Measurements from ENCODE around the gene CREB3L2. TPM values are rescaled to one million over a fixed set of nuclear protein-coding genes. Genes with fewer than 3 reads are reported as not detected.

CREB3L2 gene
- polyA plus RNA-seq, 1 experiment, result 57.8 TPM

DNA sequence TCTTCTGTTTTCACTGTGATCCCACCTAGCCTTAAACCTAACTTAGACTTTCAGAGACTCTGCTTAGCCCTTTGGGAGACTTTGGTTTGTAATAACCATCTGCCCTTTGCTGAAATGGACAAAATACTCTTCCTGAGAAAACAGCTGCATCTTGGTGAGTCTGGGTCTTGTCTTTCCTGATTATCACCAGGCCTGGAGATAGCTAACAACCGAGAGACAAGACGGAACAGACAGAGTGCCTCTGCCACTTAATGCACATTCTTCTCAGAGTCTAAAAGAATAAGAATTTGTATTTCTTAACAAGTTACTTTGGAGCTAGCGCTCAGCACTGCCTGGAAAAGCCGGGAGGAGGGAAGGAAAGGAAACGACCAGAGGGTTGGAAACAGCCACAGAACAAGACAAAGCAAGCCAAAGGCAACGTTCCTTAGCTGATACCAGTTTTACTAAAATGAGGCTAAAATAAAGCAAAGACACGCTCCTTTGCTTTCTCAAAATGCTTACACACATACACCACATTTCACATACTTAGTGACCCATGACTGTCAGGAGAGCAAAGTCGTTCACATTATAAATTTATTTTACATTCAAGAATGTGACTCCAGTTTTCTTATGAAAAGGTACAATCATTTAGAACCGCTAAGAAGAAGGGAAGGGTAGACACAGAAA, 84.8 kb downstream of the CREB3L2 start:
- ChIA-PET CTCF (interaction anchor here (0.7 to 3.2 kb wide), 2 partner anchors 29 to 86 kb away, joined by 4 to 18 read pairs; partner anchors contain the start of gene CREB3L2), POLR2A (no interaction called here)
- Histone ChIP-seq H3K9me3 (ENCODE audit: control insufficient read depth, insufficient read depth, low read length) (no peaks in the 10 kb centered on the region), H3K4me3 (ENCODE audit: low read depth, low read length) (no peak overlapping the region), H3K27me3 (ENCODE audit: control insufficient read depth, insufficient read depth, low read length) (no peaks in the 10 kb centered on the region), H3K27ac (ENCODE audit: low read depth, low read length) (no peak overlapping the region)
- TF ChIP-seq, protein P1, sequence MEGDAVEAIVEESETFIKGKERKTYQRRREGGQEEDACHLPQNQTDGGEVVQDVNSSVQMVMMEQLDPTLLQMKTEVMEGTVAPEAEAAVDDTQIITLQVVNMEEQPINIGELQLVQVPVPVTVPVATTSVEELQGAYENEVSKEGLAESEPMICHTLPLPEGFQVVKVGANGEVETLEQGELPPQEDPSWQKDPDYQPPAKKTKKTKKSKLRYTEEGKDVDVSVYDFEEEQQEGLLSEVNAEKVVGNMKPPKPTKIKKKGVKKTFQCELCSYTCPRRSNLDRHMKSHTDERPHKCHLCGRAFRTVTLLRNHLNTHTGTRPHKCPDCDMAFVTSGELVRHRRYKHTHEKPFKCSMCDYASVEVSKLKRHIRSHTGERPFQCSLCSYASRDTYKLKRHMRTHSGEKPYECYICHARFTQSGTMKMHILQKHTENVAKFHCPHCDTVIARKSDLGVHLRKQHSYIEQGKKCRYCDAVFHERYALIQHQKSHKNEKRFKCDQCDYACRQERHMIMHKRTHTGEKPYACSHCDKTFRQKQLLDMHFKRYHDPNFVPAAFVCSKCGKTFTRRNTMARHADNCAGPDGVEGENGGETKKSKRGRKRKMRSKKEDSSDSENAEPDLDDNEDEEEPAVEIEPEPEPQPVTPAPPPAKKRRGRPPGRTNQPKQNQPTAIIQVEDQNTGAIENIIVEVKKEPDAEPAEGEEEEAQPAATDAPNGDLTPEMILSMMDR (IDR thresholded peaks at IDR 0.05; ENCODE audit: low read depth, low read length), result no peak
- DNase-seq (ENCODE audit: low read depth, low spot score), result no peak

DNA sequence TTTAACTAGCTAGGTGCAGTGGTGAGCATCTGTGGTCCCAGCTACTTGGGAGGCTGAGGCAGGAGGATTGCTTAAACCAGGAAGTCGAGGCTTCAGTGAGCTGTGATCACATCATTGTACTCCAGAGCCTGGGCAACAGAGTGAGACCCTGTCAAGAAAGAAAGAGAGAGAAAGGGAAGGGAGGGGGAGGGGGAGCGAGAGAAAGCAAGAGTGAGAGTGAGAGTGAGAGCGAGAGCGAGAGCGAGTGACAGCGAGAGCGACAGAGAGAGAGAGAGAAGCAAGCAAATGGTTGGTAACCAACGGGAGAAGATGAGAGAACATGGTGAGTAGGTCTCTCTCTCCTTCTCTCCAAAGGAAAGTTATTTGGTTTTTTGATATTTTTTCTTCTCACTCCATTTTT, 85.3 kb downstream of the CREB3L2 start:
- H3K27me3 ChIP-seq (ENCODE audit: control insufficient read depth, insufficient read depth, low read length), result no peaks in the 10 kb centered on the region
- H3K4me3 ChIP-seq (ENCODE audit: low read depth, low read length), result no peak overlapping the region
- no peak for DNase-seq (ENCODE audit: low read depth, low spot score)
- CTCF ChIA-PET, result interaction anchor here (0.7 to 3.2 kb wide), 2 partner anchors 30 to 86 kb away, joined by 4 to 18 read pairs; partner anchors contain the start of gene CREB3L2
- no peak overlapping the region for H3K27ac ChIP-seq (ENCODE audit: low read depth, low read length)
- H3K9me3 ChIP-seq (ENCODE audit: control insufficient read depth, insufficient read depth, low read length), result no peaks in the 10 kb centered on the region
- POLR2A ChIA-PET, result no interaction called here
- TF ChIP-seq, protein P1 (IDR thresholded peaks at IDR 0.05; ENCODE audit: low read depth, low read length), result no peak

DNA sequence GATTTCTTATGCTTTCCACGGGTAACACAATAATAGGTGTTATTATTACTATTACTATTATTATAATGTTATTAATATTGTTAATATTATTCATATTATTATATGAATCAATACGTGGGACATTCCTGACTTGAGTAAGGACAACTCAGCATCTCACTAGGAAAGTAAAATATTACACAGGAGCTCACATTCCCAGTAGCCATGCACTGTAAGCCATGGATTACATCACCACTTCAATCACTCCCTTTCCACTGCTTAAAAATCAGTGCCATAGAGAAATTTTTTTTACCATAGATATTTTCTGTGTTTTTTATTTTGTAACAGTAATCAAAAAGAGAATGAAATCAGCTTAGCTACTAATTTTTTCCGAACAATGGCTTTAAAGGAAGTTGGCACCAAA, 86.6 kb downstream of the CREB3L2 start:
- Histone ChIP-seq H3K4me3 (ENCODE audit: low read depth, low read length) (no peak overlapping the region), H3K27ac (ENCODE audit: low read depth, low read length) (no peak overlapping the region), H3K9me3 (ENCODE audit: control insufficient read depth, insufficient read depth, low read length) (no peaks in the 10 kb centered on the region), H3K27me3 (ENCODE audit: control insufficient read depth, insufficient read depth, low read length) (no peaks in the 10 kb centered on the region)
- DNase-seq (ENCODE audit: low read depth, low spot score), result no peak
- CTCF ChIA-PET, result interaction anchor here (0.6 to 3.2 kb wide), 7 partner anchors 11 to 254 kb away, joined by 3 to 18 read pairs (median 4); partner anchors contain the start of gene CREB3L2
- TF ChIP-seq, protein P1 (IDR thresholded peaks at IDR 0.05; ENCODE audit: low read depth, low read length), result no peak
- POLR2A ChIA-PET, result no interaction called here

DNA sequence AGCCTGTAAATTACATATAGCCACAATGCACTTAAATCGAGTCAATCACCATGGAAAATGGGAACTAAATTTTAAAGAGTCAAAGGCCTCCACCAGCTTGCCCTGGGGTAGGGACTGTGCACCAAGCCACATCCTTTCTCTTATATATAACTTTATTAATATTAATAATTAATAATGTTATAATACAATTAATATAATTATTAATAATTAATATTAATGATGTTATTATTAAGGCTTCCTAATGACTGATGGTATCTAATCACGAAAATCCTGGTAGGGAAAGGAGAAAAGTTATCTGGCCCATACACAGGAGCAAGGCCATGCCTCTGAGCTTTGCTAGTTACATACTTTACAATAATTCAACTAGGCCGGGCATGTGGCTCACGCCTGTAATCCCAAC, 87.9 kb downstream of the CREB3L2 start:
- Histone ChIP-seq H3K4me3 (ENCODE audit: low read depth, low read length) (no peak overlapping the region), H3K27ac (ENCODE audit: low read depth, low read length) (no peak overlapping the region), H3K9me3 (ENCODE audit: control insufficient read depth, insufficient read depth, low read length) (no peaks in the 10 kb centered on the region), H3K27me3 (ENCODE audit: control insufficient read depth, insufficient read depth, low read length) (no peaks in the 10 kb centered on the region)
- DNase-seq (ENCODE audit: low read depth, low spot score), result no peak
- ChIA-PET CTCF (interaction anchor here (2.2 kb wide), 1 partner anchor 11 kb away, joined by 9 read pairs; no protein-coding TSS in a partner anchor), POLR2A (no interaction called here)
- TF ChIP-seq, protein P1 (IDR thresholded peaks at IDR 0.05; ENCODE audit: low read depth, low read length), result no peak

DNA sequence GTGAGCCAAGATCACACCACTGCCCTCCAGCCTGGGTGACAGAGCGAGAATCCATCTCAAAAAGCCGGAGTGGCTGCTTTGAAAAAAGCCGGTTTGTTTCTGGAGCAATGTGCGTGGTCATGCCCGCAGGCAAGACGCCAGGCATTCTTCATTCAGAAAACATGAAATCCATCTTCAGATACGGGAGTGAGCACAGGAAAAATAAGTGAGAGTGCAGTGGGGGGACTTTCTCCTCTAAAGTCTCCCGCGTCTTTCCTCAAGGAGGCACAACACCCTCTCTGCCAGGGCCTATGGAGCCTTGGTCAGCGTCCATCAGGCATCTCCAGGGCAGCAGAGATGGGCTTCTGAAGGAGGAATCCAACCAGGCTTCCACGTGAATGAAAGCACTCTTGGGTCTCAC, 92.8 kb downstream of the CREB3L2 start:
- CTCF ChIA-PET, result interaction anchor here (1.4 to 1.8 kb wide), 2 partner anchors 93 to 100 kb away, joined by 6 read pairs; partner anchors contain the start of gene CREB3L2
- POLR2A ChIA-PET, result no interaction called here
- TF ChIP-seq, protein P1 (IDR thresholded peaks at IDR 0.05; ENCODE audit: low read depth, low read length), result no peak
- Histone ChIP-seq H3K9me3 (ENCODE audit: control insufficient read depth, insufficient read depth, low read length) (no peaks in the 10 kb centered on the region), H3K27ac (ENCODE audit: low read depth, low read length) (no peak overlapping the region), H3K4me3 (ENCODE audit: low read depth, low read length) (no peak overlapping the region), H3K27me3 (ENCODE audit: control insufficient read depth, insufficient read depth, low read length) (no peaks in the 10 kb centered on the region)
- no peak for DNase-seq (ENCODE audit: low read depth, low spot score)

Measured in AG04450 (cell line).